ENCODE results near the gene MPRIP.

The MPRIP gene

DNA sequence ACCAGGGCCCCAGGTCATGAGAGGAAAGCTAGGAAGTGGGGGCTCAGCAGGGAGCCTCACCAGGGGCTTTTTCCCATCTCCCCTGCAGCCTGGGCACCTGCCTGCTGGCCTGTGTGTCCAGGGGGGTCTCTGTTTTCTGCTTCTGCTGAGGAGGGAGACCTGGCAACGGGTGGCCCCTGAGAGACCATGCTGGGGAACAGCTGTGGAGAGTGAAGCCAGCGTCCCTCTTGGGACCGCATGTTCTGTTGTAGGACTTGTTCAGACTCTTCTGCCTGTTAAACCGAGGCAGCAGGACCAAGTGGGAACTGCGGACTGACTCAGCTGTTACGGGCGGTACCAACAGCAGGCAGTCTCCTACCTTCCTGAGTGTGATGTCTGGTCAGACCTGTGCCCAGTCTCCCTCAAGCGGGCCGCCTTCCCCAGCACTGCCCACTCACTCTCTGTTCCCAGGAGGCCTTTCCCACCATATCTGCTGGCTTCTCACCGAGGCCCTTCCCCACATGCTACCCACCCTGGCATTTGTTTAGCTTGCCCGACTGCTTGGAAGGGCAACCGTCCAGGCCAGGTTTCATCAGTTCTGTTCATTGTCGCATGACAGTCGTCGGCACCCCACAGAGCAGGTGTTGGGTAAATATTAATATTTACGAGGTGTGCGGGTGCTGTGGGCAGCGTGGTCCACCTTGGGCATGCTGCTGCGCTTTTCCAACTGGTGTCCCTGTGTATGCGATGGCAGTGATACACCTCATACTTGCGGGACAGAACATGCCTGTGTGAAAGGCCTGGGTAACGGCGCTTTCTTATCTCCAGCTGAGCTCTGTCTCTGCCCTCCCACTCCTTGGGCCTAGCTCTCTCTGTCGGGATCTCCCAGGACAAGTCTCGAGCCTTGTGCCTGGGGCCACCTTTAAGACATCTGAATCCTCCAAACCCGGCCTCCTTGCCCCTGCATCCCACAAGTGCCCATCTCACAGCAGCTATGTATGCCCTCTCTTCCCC is 69.4 kb downstream of the MPRIP start:
- TF ChIP-seq, protein P1, sequence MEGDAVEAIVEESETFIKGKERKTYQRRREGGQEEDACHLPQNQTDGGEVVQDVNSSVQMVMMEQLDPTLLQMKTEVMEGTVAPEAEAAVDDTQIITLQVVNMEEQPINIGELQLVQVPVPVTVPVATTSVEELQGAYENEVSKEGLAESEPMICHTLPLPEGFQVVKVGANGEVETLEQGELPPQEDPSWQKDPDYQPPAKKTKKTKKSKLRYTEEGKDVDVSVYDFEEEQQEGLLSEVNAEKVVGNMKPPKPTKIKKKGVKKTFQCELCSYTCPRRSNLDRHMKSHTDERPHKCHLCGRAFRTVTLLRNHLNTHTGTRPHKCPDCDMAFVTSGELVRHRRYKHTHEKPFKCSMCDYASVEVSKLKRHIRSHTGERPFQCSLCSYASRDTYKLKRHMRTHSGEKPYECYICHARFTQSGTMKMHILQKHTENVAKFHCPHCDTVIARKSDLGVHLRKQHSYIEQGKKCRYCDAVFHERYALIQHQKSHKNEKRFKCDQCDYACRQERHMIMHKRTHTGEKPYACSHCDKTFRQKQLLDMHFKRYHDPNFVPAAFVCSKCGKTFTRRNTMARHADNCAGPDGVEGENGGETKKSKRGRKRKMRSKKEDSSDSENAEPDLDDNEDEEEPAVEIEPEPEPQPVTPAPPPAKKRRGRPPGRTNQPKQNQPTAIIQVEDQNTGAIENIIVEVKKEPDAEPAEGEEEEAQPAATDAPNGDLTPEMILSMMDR (IDR thresholded peaks at IDR 0.05) = no peak
- DNase-seq (ENCODE audit: low spot score) = no peak
- Histone ChIP-seq H3K4me3 (no peak overlapping the region), H3K27ac (peak overlapping the region; percentile 29 to 38)

DNA sequence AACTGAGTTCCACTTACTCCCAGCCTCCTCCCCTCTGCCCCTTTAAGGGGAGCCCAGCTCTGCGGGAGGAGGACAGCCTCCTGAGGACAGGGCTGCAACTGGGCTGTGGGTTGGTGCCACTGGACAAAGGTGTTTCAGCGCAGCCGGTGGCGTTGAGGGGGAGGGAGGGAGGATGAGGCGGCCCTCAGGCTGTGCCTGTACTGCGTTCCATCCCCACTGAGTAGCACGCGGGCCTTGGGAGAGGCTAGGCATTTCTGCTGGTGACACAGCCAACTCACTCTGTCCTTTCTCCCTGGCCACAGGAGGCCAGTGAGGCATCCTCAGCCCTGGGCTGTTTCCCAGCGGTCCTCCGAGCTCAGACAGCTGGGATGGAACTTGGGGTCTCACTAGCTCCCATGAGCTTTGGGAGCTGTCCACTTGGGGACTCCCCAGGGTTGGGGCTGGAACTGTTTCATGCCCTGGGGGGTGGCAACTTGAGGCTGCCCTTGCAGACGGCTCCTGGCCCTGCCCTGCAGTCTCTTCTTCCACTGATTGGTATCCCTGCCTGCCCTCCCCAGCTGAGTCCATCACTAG is 70.5 kb downstream of the MPRIP start:
- Histone ChIP-seq H3K4me3 (no peak overlapping the region), H3K27ac (peak overlapping the region in 1 of 2 donors; percentile 38)
- TF ChIP-seq, protein P1 (IDR thresholded peaks at IDR 0.05) = no peak
- no peak for DNase-seq (ENCODE audit: low spot score)

DNA sequence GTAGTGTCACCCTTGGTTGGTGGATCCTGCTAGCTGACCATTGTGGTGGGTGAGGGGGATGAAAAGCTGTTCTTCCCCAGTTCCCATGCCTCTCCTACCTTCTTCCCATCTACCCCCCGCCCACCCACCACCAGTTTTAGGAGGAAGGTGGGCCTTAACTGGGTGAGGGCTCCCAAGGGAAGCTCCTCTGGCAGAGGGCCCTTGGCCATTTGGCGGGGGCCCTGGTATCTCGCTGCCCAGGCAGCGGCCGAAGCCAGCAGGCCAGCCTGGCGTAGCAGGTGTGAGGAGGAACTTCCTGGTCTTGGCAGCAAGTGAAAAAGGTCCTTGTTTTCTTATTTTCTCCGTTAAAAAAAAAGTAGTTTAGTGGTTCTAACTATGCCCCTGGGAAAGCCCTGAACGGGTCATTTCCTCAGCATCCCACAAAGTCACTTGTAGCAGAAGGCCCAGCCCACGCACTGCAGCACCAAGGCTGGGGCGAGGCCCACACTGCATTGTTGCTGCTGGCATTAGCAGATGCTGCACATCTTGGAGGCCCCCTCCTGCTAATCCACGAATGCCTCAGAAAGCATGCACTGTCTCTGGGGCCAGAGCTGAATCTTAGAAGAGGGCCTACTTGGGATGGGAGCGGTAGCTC is 72.5 kb downstream of the MPRIP start:
- no peak for DNase-seq (ENCODE audit: low spot score)
- Histone ChIP-seq H3K4me3 (no peak overlapping the region), H3K27ac (peak overlapping the region; percentile 29 to 62)
- TF ChIP-seq, protein P1 (IDR thresholded peaks at IDR 0.05) = no peak

DNA sequence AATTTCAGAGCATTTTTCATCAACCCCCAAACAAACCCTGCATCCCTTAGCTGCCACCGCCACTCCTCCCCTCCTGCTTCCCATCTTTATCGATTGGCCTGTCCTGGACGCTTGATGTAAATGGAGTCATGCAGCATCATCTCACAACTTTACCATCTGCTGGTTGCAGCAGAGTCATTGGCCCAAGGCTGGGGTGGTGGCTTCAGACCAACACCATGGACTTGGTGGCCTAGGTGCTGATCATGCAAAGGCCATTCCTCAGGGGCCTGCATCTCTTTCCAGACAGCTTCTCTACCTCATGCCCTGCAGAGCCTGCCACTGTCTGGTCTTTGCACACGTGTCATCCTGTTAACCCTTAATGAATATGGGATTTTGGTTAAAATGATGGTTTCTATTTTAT is 73.4 kb downstream of the MPRIP start:
- Histone ChIP-seq H3K27ac (peak overlapping the region; percentile 29 to 62), H3K4me3 (no peak overlapping the region)
- TF ChIP-seq, protein P1 (IDR thresholded peaks at IDR 0.05) = no peak
- DNase-seq (ENCODE audit: low spot score) = no peak

DNA sequence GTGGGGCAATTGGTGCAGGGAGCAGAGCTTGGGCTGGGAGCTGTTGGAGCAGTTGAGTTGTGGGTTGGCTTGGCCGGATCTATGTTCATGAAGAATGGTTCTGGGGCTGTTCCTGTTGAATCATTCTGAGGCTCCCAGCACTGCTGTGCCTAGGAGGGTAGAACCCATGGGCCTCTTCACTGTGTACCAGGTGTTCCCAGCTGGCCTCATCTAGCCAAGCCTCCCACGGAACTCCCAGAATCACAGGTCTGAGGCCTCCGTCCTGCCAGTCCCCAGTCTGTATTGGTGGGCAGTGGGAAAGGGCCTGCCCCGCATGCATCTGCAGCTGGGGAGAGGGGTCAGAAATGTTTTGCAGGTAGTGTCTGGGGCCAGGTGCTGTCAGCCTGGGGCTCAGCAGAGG is 74.1 kb downstream of the MPRIP start:
- Histone ChIP-seq H3K4me3 (no peak overlapping the region), H3K27ac (peak overlapping the region in 1 of 2 donors; percentile 15)
- TF ChIP-seq, protein P1 (IDR thresholded peaks at IDR 0.05) = no peak
- no peak for DNase-seq (ENCODE audit: low spot score)

DNA sequence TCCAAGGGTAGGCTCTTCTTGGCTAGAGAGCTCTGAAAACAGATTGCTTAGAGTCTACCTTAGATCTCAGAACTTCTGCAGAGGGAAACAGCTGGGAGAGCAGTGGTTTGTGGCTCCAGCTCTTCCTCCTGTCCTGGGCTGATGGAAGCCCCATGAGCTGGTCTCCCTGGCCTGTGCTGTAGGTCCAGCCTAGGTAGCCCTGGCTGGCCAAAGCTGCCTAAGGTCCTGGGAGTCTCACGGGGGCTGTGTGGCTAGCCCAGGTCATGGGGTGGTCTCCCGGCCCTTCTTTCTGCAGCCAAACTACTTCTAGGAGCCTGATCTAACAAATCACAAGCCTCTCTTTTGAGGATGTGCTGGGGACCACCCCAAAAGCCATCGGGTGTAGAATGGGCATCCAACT is 75.7 kb downstream of the MPRIP start:
- TF ChIP-seq, protein P1 (IDR thresholded peaks at IDR 0.05) = no peak
- no peak for DNase-seq (ENCODE audit: low spot score)
- Histone ChIP-seq H3K27ac (no peak overlapping the region), H3K4me3 (no peak overlapping the region)
